ENCODE results near the gene ITGAD. TPM values are rescaled to one million over a fixed set of nuclear protein-coding genes. Genes with fewer than 3 reads are reported as not detected.
"Not testable (repeated sequence)": the region's sequence is repeated elsewhere in the genome, so short reads cannot be mapped to it uniquely, and the experiment has no call there.

ITGAD gene
- total RNA-seq, 3 donors from 2014 or later, result 0.16 to 0.44 TPM; not detected in 1

DNA sequence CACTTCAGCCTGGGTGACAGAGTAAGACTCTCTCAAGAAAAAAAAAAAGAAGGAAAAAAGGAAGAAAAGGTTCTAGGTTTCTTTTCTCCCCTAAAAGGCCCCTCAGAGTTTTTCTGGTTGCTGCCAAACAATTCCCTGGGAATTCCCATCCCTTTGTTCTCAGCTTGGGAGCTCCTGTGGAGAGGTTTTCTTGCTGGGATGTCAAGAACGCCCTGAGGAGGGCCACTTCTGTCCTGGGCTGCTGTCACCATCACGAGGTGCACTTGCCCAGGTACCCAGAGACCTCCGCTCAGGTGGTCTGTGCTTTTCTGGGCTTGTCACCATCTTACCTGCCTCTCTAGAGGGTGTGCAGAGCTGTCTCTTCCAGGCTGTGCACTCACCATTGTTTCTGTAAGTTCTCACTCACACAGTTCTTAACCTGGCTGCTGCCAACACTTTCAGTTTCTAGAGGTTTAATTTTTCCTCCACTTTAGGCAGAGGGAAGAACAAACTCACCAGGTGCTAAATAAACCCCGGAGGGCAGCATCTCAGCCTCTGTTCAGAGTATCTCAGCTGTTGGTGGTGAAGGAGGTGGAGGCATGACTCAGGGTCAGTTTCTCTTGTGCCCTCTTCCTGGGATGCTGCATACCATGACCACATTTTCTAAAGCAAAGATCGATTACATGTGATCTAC, 37.4 kb downstream of the ITGAD start:
- no peaks in the 10 kb centered on the region for H3K27me3 ChIP-seq
- TF ChIP-seq POLR2AphosphoS5 (IDR thresholded peaks at IDR 0.05) (no peak), POLR2A (IDR thresholded peaks at IDR 0.05) (no peak)
- TF ChIP-seq, protein P1, sequence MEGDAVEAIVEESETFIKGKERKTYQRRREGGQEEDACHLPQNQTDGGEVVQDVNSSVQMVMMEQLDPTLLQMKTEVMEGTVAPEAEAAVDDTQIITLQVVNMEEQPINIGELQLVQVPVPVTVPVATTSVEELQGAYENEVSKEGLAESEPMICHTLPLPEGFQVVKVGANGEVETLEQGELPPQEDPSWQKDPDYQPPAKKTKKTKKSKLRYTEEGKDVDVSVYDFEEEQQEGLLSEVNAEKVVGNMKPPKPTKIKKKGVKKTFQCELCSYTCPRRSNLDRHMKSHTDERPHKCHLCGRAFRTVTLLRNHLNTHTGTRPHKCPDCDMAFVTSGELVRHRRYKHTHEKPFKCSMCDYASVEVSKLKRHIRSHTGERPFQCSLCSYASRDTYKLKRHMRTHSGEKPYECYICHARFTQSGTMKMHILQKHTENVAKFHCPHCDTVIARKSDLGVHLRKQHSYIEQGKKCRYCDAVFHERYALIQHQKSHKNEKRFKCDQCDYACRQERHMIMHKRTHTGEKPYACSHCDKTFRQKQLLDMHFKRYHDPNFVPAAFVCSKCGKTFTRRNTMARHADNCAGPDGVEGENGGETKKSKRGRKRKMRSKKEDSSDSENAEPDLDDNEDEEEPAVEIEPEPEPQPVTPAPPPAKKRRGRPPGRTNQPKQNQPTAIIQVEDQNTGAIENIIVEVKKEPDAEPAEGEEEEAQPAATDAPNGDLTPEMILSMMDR (IDR thresholded peaks at IDR 0.05), result no peak
- intact Hi-C loops (cut with DNase I; ENCODE audit: low total_unique reads), result no loop called here
- H3K36me3 ChIP-seq, result no peaks in the 10 kb centered on the region
- H3K4me1 ChIP-seq, result no peaks in the 10 kb centered on the region
- no peak for DNase-seq (ENCODE audit: low spot score in 2 of 2)
- H3K9me3 ChIP-seq, result no peaks in the 10 kb centered on the region
- no peak overlapping the region for H3K4me3 ChIP-seq
- H3K27ac ChIP-seq, result no peak overlapping the region

DNA sequence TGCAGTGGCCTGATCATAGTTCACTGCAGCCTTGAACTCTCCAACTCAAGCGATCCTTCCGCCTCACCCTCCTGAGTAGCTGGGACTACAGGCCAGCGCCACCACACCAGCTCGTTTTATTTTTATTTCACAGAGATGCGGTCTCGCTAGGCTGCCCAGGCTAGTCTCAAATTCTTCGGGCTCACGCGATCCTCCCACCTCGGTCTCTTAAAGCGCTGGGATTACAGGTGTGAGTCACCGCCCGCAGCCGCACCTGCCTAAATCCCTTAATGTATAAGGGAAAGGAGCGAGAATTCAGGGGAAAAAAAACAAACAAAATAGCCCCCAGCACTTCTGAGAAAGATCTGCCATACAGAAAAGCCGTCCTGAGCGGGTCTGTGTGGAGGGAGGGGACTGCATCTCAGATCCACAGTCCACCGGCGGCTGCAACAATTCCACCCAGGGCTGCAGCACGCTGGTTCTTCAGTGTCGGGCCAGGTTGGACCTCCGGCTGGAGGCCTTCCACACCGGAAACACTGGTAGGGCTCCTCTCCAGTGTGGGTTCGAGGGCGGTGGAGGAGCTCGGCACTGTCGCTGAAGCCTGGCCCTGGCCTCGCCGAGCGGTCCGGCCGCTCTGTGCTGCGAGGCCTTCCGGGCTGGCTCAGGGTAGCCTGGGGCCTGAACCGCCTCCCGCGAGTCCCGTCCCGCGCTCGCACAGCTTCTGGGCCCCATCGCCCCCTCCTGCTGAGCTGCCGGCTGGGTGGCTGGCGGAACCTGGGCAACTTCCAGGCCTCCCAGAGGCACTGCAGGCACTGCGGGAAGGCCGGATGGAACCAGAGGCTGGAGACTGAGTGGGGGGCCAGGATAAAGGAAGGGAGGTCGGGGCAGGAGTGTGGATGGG, 42.4 kb downstream of the ITGAD start:
- DNase-seq (ENCODE audit: low spot score in 2 of 2), result no peak
- intact Hi-C loops (cut with DNase I; ENCODE audit: low total_unique reads), result no loop called here
- Histone ChIP-seq H3K27me3 (no peaks in the 10 kb centered on the region), H3K4me3 (no peak overlapping the region), H3K27ac (no peak overlapping the region), H3K9me3 (no peaks in the 10 kb centered on the region), H3K4me1 (no peaks in the 10 kb centered on the region), H3K36me3 (no peaks in the 10 kb centered on the region)
- TF ChIP-seq, protein P1 (IDR thresholded peaks at IDR 0.05), result no peak
- TF ChIP-seq POLR2AphosphoS5 (IDR thresholded peaks at IDR 0.05) (no peak), POLR2A (IDR thresholded peaks at IDR 0.05) (no peak)

DNA sequence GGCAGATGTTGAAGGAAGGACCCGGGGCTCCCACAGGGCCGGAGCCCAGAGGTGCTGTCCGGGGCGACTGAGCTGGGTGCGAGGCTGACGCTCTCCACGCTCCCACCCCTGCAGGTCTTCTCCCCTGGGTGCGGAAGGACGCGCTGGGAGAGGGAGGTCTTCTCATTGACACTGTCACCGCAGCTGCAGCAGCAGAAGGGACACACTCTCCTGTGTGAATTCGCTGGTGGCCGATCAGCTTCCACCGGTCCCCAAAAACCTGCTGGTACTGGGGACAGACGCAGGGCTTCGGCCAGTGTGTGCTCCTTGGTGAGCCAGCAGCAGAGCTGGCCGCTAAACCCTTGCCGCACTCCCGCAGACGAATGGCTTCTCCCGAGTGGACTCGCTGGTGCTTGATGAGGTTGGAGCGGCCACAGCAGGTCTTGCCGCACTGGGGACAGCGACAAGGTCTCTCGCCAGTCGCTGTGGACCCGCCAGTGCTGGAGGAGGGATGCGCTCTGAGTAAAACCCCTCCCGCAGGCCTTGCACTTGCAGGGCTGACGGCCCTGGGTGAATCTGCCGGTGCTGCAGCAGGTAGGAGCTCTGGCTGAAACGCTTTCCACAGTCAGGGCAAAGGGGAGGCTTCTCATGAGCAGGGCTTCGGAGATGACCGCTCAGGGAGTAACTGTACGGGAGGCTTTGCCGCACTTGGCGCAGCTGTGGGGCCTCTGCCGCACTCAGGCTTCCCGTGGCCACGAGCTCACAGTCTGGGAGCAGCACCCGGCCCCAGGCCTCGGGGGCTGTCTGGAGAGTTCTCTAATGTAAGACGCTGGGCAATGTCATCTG, 43.3 kb downstream of the ITGAD start:
- Histone ChIP-seq H3K27ac (no peak overlapping the region), H3K27me3 (no peaks in the 10 kb centered on the region), H3K4me3 (no peak overlapping the region), H3K36me3 (no peaks in the 10 kb centered on the region), H3K4me1 (no peaks in the 10 kb centered on the region), H3K9me3 (no peaks in the 10 kb centered on the region)
- intact Hi-C loops (cut with DNase I; ENCODE audit: low total_unique reads), result no loop called here
- no peak for TF ChIP-seq POLR2A (IDR thresholded peaks at IDR 0.05)
- no peak for TF ChIP-seq POLR2AphosphoS5 (IDR thresholded peaks at IDR 0.05)
- TF ChIP-seq, protein P1 (IDR thresholded peaks at IDR 0.05), result no peak
- DNase-seq (ENCODE audit: low spot score in 2 of 2), result no peak

DNA sequence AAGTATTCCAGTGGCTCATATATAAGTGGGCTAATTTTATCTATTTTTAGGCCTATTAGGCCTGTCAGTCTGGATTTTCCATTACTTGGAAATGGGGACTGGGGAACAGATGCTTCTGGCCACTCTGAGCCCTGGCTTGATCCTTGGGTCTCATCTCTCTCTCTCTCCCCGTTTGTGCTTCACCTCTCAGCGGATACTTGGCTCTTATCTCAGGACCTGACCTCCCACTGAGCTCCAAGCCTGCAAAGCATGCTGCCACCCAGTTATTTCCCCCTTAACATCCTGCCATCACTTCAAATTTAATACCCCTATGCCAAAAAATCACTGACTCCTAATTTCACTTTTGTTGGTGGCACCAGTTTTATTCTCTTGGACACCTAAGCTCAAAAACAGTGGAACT, 45.3 kb downstream of the ITGAD start:
- Histone ChIP-seq H3K36me3 (no peaks in the 10 kb centered on the region), H3K4me3 (no peak overlapping the region), H3K27ac (no peak overlapping the region), H3K9me3 (no peaks in the 10 kb centered on the region), H3K4me1 (no peaks in the 10 kb centered on the region), H3K27me3 (no peaks in the 10 kb centered on the region)
- intact Hi-C loops (cut with DNase I; ENCODE audit: low total_unique reads), result no loop called here
- TF ChIP-seq POLR2A (IDR thresholded peaks at IDR 0.05) (no peak), POLR2AphosphoS5 (IDR thresholded peaks at IDR 0.05) (no peak)
- TF ChIP-seq, protein P1 (IDR thresholded peaks at IDR 0.05), result no peak
- no peak for DNase-seq (ENCODE audit: low spot score in 2 of 2)

DNA sequence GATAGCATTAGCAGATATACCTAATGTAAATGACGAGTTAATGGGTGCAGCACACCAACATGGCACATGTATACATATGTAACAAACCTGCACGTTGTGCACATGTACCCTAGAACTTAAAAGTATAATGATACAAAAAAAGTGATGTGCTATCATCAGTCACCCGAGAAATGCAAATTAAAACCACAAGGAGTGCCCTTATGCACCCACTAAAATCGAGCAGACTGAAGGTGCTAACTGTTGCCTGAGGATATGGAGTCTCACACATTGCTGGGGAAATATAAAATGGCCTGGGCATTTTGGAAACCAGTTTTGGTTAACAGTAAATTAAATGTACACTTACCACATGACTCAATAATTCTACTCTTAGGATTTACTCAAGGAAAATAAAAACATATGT, 45.9 kb downstream of the ITGAD start:
- H3K27ac ChIP-seq; H3K36me3 ChIP-seq; DNase-seq (ENCODE audit: low spot score in 2 of 2); H3K9me3 ChIP-seq; H3K4me1 ChIP-seq; intact Hi-C loops (cut with DNase I; ENCODE audit: low total_unique reads); H3K27me3 ChIP-seq; H3K4me3 ChIP-seq: not testable (repeated sequence)

Data from breast epithelium (tissue), 4 donors.